Progenitor cell of endocrine pancreas (in vitro differentiated cells): ENCODE measurements around the gene CDKN2AIP. TPM values are rescaled to one million over a fixed set of nuclear protein-coding genes. Genes with fewer than 3 reads are reported as not detected.

ENCODE experiments used
- DNase-seq: peaks from one replicate; pipeline ENCODE4 v3.0.0; 2021; ENCODE audit warnings: low spot score; ENCODE audit not compliant: unreplicated experiment
- H3K27ac Mint-ChIP-seq: 2 replicates; pipeline ENCODE4 v1.8.0; 2021; ENCODE audit warnings: mild to moderate bottlenecking, moderate library complexity, mixed read lengths
- H3K27me3 Mint-ChIP-seq: 2 replicates; pipeline ENCODE4 v1.8.0; 2021; ENCODE audit warnings: mixed read lengths
- H3K36me3 Mint-ChIP-seq: 2 replicates; pipeline ENCODE4 v1.8.0; 2022; ENCODE audit warnings: mixed read lengths; ENCODE audit not compliant: insufficient read depth
- H3K4me1 Mint-ChIP-seq: 2 replicates; pipeline ENCODE4 v1.8.0; 2021; ENCODE audit warnings: low read depth, mixed read lengths
- H3K4me3 Mint-ChIP-seq: 2 replicates; pipeline ENCODE4 v1.8.0; 2021; ENCODE audit warnings: low read depth, mild to moderate bottlenecking, moderate library complexity, mixed read lengths
- H3K9me3 Mint-ChIP-seq: 2 replicates; pipeline ENCODE4 v1.8.0; 2021; ENCODE audit warnings: low read depth, mixed read lengths
- total RNA-seq: library from RNA; stranded (reverse); gene quantifications from 2 replicates; pipeline ENCODE4 v1.2.1, GENCODE V29; 2021
- TF ChIP-seq, protein P1 (sequence below): fragments of 200-600 bp; sonication (generic); IDR thresholded peaks from one replicate; pipeline ENCODE4 v1.5.0; 2021; ENCODE audit warnings: antibody characterized with exemption, mild to moderate bottlenecking; ENCODE audit not compliant: unreplicated experiment

CDKN2AIP gene
- total RNA-seq, 1 donor from 2014 or later: 22.0 TPM

DNA sequence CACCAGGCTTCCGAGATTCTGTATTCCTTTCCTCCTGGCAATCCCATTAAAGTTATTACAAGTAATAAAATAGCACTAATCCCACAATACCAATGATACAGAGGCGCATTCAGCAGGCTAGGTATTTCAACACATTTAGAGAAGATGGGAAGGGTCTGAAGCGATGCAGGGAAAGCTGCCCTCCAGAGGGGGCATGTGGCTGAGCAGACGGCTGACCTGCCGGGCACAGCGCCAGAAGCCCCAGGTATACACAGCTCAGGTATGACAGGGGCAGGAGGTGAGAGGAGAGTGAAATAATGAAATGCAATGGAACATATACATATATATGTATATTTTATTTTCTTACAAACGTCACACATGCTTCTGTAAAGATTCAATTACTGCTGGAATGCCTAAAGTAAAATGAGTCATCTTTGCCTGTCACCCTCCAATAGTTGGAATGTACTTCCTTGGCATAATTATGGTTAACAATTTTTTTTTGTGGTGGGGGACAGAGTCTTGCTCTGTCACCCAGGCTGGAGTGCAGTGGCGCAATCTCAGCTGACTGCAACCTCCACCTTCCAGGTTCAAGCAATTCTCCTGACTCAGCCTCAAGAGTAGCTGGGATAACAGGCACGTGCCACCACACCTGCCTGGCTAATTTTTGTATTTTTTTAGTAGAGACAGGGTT, 21.3 kb upstream of the CDKN2AIP start:
- no peaks in the 10 kb centered on the region for H3K27me3 Mint-ChIP-seq
- no peak for DNase-seq
- no peaks in the 10 kb centered on the region for H3K36me3 Mint-ChIP-seq
- no peaks in the 10 kb centered on the region for H3K4me1 Mint-ChIP-seq
- H3K9me3 Mint-ChIP-seq: no peaks in the 10 kb centered on the region
- TF ChIP-seq, protein P1, sequence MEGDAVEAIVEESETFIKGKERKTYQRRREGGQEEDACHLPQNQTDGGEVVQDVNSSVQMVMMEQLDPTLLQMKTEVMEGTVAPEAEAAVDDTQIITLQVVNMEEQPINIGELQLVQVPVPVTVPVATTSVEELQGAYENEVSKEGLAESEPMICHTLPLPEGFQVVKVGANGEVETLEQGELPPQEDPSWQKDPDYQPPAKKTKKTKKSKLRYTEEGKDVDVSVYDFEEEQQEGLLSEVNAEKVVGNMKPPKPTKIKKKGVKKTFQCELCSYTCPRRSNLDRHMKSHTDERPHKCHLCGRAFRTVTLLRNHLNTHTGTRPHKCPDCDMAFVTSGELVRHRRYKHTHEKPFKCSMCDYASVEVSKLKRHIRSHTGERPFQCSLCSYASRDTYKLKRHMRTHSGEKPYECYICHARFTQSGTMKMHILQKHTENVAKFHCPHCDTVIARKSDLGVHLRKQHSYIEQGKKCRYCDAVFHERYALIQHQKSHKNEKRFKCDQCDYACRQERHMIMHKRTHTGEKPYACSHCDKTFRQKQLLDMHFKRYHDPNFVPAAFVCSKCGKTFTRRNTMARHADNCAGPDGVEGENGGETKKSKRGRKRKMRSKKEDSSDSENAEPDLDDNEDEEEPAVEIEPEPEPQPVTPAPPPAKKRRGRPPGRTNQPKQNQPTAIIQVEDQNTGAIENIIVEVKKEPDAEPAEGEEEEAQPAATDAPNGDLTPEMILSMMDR: no peak
- no peak overlapping the region for H3K4me3 Mint-ChIP-seq
- no peak overlapping the region for H3K27ac Mint-ChIP-seq

DNA sequence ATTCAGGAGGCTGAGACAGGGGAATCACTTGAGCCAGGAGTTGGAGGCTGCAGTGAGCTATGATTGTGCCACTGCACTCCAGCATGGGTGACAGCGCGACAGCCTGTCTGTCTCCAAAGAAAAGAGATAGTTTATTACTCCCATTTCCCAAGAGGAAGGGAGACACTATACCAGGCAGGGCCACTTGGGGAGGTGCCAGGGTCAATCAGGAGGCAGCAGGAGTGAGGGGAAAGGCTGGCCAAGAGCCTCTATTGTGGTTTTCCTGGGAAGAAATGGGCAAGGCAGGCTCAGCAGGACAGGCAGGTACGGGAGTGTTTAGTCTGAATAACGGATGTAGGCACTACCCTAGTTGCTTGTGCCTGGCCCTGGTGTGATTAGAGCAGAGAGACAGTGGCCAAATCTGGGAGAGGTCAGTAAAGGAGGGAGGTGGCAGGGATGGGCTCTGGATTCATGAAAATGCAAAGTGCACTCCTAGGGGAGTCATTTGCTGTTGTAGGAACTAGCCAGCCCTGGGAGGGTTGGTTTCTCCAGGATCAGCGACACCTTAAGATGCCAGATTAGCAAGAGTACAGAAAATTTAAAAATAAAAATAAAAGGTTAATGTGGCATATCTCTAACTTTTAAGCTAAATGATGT, 20.2 kb upstream of the CDKN2AIP start:
- no peaks in the 10 kb centered on the region for H3K4me1 Mint-ChIP-seq
- H3K36me3 Mint-ChIP-seq: no peaks in the 10 kb centered on the region
- no peak overlapping the region for H3K4me3 Mint-ChIP-seq
- H3K9me3 Mint-ChIP-seq: no peaks in the 10 kb centered on the region
- no peaks in the 10 kb centered on the region for H3K27me3 Mint-ChIP-seq
- no peak for DNase-seq
- no peak overlapping the region for H3K27ac Mint-ChIP-seq
- TF ChIP-seq, protein P1: no peak

DNA sequence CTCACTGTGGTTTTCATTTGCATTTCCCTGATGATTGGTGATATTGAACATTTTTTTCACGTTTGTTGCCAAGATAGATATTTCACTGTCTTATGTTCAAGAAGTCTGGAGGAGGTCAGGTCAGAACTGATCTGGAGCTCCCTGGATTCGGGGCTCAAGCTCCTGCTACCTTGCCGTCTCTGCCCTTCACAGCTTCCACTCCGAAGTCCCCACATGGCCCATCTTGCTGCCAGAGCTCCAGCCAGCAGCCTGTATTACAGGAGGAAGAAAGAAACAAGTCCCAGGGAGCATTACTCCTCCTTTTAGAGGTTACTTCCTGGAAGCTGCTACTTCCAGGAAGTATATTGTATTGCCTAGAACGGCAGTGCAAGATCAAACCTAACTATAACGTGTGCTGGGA, 17.9 kb upstream of the CDKN2AIP start:
- Mint-ChIP-seq H3K27me3 (no peaks in the 10 kb centered on the region), H3K4me1 (no peaks in the 10 kb centered on the region), H3K4me3 (no peak overlapping the region), H3K9me3 (no peaks in the 10 kb centered on the region), H3K36me3 (no peaks in the 10 kb centered on the region), H3K27ac (no peak overlapping the region)
- TF ChIP-seq, protein P1: no peak
- no peak for DNase-seq

DNA sequence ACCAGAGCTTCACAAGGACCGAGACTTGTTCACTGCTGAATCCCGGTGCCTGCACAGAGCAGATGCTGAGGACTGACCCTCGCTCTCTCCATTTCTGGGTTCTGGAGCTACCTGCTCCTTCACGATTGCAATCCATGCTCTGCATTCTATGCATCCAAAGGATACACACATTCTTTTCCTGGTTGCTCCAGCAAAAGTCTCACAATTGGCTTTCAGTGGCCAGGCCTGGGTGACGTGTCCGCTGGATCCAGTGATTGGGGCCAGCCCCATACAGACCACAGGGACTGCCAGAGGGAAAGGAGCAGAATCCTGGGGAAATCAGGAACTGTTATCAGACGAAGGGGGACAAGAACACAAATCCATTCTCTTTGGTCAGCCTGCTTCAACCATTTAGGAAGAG, 14.9 kb upstream of the CDKN2AIP start:
- Mint-ChIP-seq H3K4me1 (no peaks in the 10 kb centered on the region), H3K4me3 (no peak overlapping the region), H3K27ac (no peak overlapping the region), H3K27me3 (no peaks in the 10 kb centered on the region), H3K36me3 (no peaks in the 10 kb centered on the region), H3K9me3 (no peaks in the 10 kb centered on the region)
- DNase-seq: no peak
- TF ChIP-seq, protein P1: no peak

DNA sequence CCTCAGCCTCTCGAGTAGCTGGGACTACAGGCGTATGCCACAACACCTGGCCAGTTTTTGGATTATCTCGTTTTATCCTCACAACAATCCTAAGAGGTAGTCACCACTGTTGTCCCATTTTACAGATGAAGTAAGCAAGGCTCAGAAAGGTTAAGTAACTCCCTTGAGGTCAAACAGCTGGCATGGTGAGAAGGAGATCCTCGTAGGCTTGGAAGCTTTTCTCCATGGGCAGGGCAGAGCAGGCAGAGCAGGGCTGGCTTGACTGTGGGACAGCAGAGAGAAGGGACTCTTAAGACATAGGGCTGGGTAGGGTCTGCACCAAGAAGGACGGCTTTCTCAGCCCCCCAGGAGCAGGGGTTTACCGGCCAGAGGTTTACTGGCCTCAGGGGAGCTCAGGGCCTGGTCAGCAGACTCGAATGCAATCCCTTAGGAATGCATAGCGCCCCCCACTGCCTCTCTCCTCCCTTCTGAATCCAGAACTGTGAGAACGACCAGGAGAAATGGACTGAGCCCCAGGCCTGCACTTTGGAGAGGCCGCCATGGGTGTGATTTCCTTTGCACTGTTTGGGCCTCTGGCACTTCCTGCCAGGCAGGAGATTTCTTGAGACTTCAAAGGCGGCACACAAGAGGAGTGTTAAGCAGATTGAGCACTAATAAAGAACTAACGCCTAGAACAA, 14.0 kb upstream of the CDKN2AIP start:
- TF ChIP-seq, protein P1: no peak
- Mint-ChIP-seq H3K27me3 (no peaks in the 10 kb centered on the region), H3K4me3 (no peak overlapping the region), H3K9me3 (no peaks in the 10 kb centered on the region), H3K36me3 (no peaks in the 10 kb centered on the region), H3K27ac (no peak overlapping the region), H3K4me1 (no peaks in the 10 kb centered on the region)
- no peak for DNase-seq
